Left ventricle myocardium inferior (tissue), 1 donor: ENCODE measurements around the gene LMO2. TPM values are rescaled to one million over a fixed set of nuclear protein-coding genes. Genes with fewer than 3 reads are reported as not detected.

Source experiments
- DNase-seq: peaks from one replicate; pipeline ENCODE4 v3.0.0-alpha.2; 2020
- H3K27ac ChIP-seq: fragments of 200-600 bp; replicated peaks from 2 replicates; pipeline ENCODE4 v1.8.0; 2021
- H3K27me3 ChIP-seq: fragments of 200-600 bp; 2 replicates; pipeline ENCODE4 v1.8.0; 2021; ENCODE audit warnings: low read depth
- H3K36me3 ChIP-seq: fragments of 200-600 bp; 2 replicates; pipeline ENCODE4 v1.8.0; 2021
- H3K4me1 ChIP-seq: fragments of 200-600 bp; 2 replicates; pipeline ENCODE4 v1.8.0; 2021
- H3K4me3 ChIP-seq: fragments of 200-600 bp; 2 replicates; pipeline ENCODE4 v1.8.0; 2021; ENCODE audit warnings: mild to moderate bottlenecking, moderate library complexity
- H3K9me3 ChIP-seq: fragments of 200-600 bp; replicated peaks from 2 replicates; pipeline ENCODE4 v1.8.0; 2021
- intact Hi-C: fragments of 100-400 bp; cut with micrococcal nuclease; formaldehyde crosslinking; loops from one replicate; pipeline ENCODE4 v1.11.0; 2022
- total RNA-seq: library from RNA; stranded (reverse); fragmentation: NEBNext Ultra II Directional; extraction: Animal tissue kit (Norgen Biotek cat#: 25700); gene quantifications from one replicate; pipeline ENCODE4 v1.2.1, GENCODE V29; 2021
- TF ChIP-seq, protein P1 (sequence below): fragments of 200-600 bp; IDR thresholded peaks from 2 replicates; pipeline ENCODE4 v1.8.0; 2021; ENCODE audit warnings: antibody characterized with exemption, mild to moderate bottlenecking, borderline replicate concordance
- donor health status: DM: no; HTN: yes; CAD: no; lungs with severe emphysema.

LMO2 gene
- total RNA-seq, 1 donor from 2014 or later: 8.4 TPM

DNA sequence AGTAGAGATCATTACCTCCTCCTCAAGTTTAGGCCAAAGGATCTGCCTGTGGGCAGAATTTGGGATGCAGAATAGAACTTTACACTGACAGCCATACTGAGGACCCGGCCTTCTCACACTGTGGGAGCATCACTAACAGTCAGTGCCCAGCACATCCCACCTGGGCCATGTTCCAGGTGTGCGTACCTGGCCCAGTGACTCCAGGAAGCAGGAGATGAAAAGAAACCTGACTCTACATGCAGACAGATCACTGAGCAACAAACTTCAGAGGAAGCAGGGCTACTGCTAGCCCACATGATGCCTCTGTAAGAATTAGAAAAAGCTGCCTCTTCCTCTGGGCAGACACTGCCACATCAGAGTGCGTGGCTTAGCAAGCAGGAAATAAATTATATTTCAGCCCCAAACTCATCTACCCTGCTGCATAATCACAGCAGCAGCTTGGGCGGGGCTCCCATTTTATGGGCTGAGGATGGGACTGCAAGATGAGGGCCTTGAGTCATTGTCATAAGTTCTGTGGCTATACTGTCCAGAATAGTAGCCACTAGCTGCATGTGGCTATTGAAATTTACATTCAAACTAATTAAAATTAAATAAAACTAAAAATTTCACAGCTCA lies 6.0 kb upstream of the LMO2 start:
- intact Hi-C loops: no loop called here
- H3K27ac ChIP-seq: no peak overlapping the region
- no peaks in the 10 kb centered on the region for H3K9me3 ChIP-seq
- no peak for DNase-seq
- H3K4me3 ChIP-seq: no peak overlapping the region
- no peaks in the 10 kb centered on the region for H3K36me3 ChIP-seq
- H3K27me3 ChIP-seq: peaks cover 13% of the 10 kb centered on the region
- TF ChIP-seq, protein P1, sequence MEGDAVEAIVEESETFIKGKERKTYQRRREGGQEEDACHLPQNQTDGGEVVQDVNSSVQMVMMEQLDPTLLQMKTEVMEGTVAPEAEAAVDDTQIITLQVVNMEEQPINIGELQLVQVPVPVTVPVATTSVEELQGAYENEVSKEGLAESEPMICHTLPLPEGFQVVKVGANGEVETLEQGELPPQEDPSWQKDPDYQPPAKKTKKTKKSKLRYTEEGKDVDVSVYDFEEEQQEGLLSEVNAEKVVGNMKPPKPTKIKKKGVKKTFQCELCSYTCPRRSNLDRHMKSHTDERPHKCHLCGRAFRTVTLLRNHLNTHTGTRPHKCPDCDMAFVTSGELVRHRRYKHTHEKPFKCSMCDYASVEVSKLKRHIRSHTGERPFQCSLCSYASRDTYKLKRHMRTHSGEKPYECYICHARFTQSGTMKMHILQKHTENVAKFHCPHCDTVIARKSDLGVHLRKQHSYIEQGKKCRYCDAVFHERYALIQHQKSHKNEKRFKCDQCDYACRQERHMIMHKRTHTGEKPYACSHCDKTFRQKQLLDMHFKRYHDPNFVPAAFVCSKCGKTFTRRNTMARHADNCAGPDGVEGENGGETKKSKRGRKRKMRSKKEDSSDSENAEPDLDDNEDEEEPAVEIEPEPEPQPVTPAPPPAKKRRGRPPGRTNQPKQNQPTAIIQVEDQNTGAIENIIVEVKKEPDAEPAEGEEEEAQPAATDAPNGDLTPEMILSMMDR: no peak
- H3K4me1 ChIP-seq: peaks cover 17% of the 10 kb centered on the region

DNA sequence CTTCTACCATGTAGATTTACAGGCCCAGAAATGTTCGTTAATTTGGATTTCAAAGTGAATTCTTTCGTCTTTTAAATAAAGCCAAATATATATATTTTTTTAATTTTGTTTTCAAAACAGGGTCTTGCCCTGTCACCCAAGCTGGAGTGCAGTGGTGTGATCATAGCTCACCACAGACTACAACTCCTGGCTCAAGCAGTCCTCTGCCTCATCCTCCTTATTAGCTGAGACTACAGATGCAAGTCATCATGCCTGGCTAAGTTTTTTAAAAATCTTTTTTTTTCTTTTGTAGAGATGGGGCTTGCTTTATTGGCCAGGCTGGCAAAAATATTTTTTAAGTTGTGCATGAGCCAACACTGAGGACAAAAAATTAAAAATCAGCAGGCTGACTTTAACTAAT lies 5.0 kb upstream of the LMO2 start:
- no peak for DNase-seq
- peaks cover 17% of the 10 kb centered on the region for H3K4me1 ChIP-seq
- H3K9me3 ChIP-seq: no peaks in the 10 kb centered on the region
- H3K27me3 ChIP-seq: peaks cover 9% of the 10 kb centered on the region
- H3K27ac ChIP-seq: no peak overlapping the region
- intact Hi-C loops: no loop called here
- no peaks in the 10 kb centered on the region for H3K36me3 ChIP-seq
- H3K4me3 ChIP-seq: no peak overlapping the region
- TF ChIP-seq, protein P1: no peak

DNA sequence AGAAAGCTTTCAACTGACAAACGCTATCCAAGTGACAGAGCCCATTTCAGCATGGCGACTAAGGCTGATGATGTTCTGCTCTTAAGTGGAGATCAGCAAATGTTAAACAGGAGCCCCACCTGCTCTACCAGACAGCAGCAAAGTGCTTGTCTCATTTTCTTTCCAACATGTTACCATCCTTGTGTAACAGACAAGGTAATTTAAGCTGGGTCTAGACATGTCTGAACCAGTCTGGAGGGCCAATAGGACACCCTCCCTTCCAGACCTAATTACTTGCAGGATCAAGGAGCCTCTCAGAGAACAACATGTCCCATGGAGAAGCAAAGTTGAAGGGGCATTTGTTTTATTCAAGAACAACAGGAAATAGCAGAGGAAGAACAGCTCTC lies 3.9 kb upstream of the LMO2 start:
- intact Hi-C loops: no loop called here
- TF ChIP-seq, protein P1: no peak
- Histone ChIP-seq H3K36me3 (no peaks in the 10 kb centered on the region), H3K4me1 (peaks cover 17% of the 10 kb centered on the region), H3K27me3 (peaks cover 9% of the 10 kb centered on the region), H3K9me3 (no peaks in the 10 kb centered on the region), H3K4me3 (no peak overlapping the region), H3K27ac (no peak overlapping the region)
- no peak for DNase-seq

DNA sequence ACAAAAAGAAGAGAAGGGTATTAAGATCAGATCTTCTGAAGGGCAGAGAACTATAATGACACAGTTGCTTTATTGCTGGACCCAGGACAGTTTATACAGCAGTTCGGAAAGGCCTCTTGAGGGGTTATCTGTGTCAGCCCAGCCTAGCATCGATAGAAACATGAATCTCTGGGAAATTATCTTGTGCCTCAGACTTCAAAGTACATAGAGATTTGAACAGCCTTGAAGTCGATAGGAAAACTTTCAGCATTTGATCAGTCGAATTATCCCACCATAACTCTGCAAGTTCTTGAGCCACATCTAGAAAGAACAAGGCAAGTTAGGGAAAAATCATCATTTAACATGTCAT lies 2.5 kb upstream of the LMO2 start:
- intact Hi-C loops: no loop called here
- Histone ChIP-seq H3K27ac (no peak overlapping the region), H3K4me1 (peaks cover 10% of the 10 kb centered on the region)

DNA sequence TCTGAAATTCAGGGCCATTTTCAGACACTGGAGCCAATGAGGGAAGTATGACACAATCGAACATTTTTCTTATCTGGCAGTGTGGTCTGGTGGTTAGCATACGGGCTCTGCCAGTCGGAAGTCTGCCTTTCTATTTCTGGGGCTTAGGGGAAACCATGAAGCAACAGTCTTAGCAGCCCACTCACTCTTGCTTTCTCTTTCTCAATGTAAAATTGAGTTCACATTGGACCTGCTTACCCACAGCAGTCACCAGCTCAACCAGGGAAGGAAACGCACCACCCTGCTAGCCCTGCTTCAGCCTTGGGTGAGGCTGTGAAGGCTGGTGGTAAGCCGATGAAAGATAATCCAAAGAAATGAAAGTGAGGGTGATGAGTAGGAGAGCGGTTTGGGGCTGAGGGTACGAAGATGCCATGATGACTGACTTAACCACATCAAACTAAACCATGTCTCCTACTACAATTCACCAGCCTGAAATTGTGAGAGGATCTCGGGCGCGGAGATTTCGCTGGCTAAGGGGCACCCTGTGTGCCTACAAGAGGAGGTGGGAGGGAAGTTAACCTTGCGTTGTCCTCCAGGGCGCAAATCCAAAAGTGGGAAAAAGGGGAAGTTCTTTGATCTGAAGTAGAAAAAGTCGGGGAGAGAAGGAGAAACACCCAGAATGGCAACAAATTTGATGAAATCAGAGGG lies 2.0 kb upstream of the LMO2 start:
- peaks cover 5% of the 10 kb centered on the region for H3K4me1 ChIP-seq
- no peaks in the 10 kb centered on the region for H3K9me3 ChIP-seq
- DNase-seq: no peak
- H3K4me3 ChIP-seq: no peak overlapping the region
- H3K36me3 ChIP-seq: no peaks in the 10 kb centered on the region
- TF ChIP-seq, protein P1: no peak
- intact Hi-C loops: no loop called here
- H3K27me3 ChIP-seq: peaks cover 12% of the 10 kb centered on the region
- H3K27ac ChIP-seq: peak overlapping the region; percentile 9

More for the DNA sequence above, 2.5 kb upstream of the LMO2 start:
- DNase-seq: no peak
- Histone ChIP-seq H3K4me3 (no peak overlapping the region), H3K9me3 (no peaks in the 10 kb centered on the region), H3K27me3 (peaks cover 9% of the 10 kb centered on the region), H3K36me3 (no peaks in the 10 kb centered on the region)
- TF ChIP-seq, protein P1: no peak
